ENCODE results near the gene ARSI. TPM values are rescaled to one million over a fixed set of nuclear protein-coding genes. Genes with fewer than 3 reads are reported as not detected.

The ARSI gene
- total RNA-seq, 2 experiments from 2014 or later, result not detected

GRCh38 chr5:150304481-150305081 lies 1.9 kb upstream of the ARSI start:
- Histone ChIP-seq H4K20me1 (ENCODE audit: insufficient read depth, low read length) (no peaks in the 10 kb centered on the region), H3K36me3 (ENCODE audit: insufficient read depth, low read length) (no peaks in the 10 kb centered on the region), H2AFZ (ENCODE audit: low read length) (no peak overlapping the region), H3K4me2 (ENCODE audit: low read length) (no peak overlapping the region), H3K27ac (ENCODE audit: low read depth, low read length, poor library complexity, severe bottlenecking) (no peak overlapping the region), H3K4me3 (ENCODE audit: low read depth, low read length, poor library complexity, severe bottlenecking) (no peak overlapping the region), H3K9me2 (ENCODE audit: insufficient read depth, low read length) (no peaks in the 10 kb centered on the region), H3K9me3 (ENCODE audit: low read length) (no peaks in the 10 kb centered on the region), H3K4me1 (ENCODE audit: insufficient read depth, low read length, poor library complexity, severe bottlenecking) (no peaks in the 10 kb centered on the region), H3K79me2 (ENCODE audit: insufficient read depth, low read depth, low read length) (no peaks in the 10 kb centered on the region)
- POLR2A ChIA-PET, result no interaction called here
- TF ChIP-seq EZH2phosphoT487 (IDR thresholded peaks at IDR 0.05; ENCODE audit: borderline replicate concordance, low read depth, low read length) (no peak), CTCF (conservative IDR thresholded peaks at IDR 0.05; ENCODE audit: low read length) (no peak)
- no TSS peak for BruUV-seq (replicated peaks)
- CTCF ChIA-PET (ENCODE audit: unreplicated experiment), result interaction anchor here (0.6 kb wide), 1 partner anchor 70 kb away, joined by 3 read pairs; no protein-coding TSS in a partner anchor
- DNase-seq (ENCODE audit: low spot score), result no peak
- intact Hi-C loops (cut with micrococcal nuclease; ENCODE audit: unreplicated experiment), result no loop called here

- BruUV-seq (replicated peaks), result no TSS peak
- no peak overlapping the region for H3K4me2 ChIP-seq (ENCODE audit: low read length)
- no peak overlapping the region for H3K4me3 ChIP-seq (ENCODE audit: low read depth, low read length, poor library complexity, severe bottlenecking)
- ChIA-PET POLR2A (no interaction called here), CTCF (ENCODE audit: unreplicated experiment) (interaction anchor here (0.6 kb wide), 1 partner anchor 69 kb away, joined by 3 read pairs; no protein-coding TSS in a partner anchor)
- no peak for DNase-seq (ENCODE audit: low spot score)
- no peaks in the 10 kb centered on the region for H3K9me3 ChIP-seq (ENCODE audit: low read length)
- no peaks in the 10 kb centered on the region for H4K20me1 ChIP-seq (ENCODE audit: insufficient read depth, low read length)
- no peaks in the 10 kb centered on the region for H3K9me2 ChIP-seq (ENCODE audit: insufficient read depth, low read length)
- no peaks in the 10 kb centered on the region for H3K36me3 ChIP-seq (ENCODE audit: insufficient read depth, low read length)
- TF ChIP-seq CTCF (conservative IDR thresholded peaks at IDR 0.05; ENCODE audit: low read length) (no peak), EZH2phosphoT487 (IDR thresholded peaks at IDR 0.05; ENCODE audit: borderline replicate concordance, low read depth, low read length) (no peak)
- intact Hi-C loops (cut with micrococcal nuclease; ENCODE audit: unreplicated experiment), result no loop called here
- H2AFZ ChIP-seq (ENCODE audit: low read length), result no peak overlapping the region
- H3K79me2 ChIP-seq (ENCODE audit: insufficient read depth, low read depth, low read length), result no peaks in the 10 kb centered on the region
- H3K27ac ChIP-seq (ENCODE audit: low read depth, low read length, poor library complexity, severe bottlenecking), result no peak overlapping the region
- no peaks in the 10 kb centered on the region for H3K4me1 ChIP-seq (ENCODE audit: insufficient read depth, low read length, poor library complexity, severe bottlenecking)
Observed at GRCh38 chr5:150303660-150304386, 1.1 kb upstream of the ARSI start.

- POLR2A ChIA-PET, result no interaction called here
- no peak overlapping the region for H3K27ac ChIP-seq (ENCODE audit: low read depth, low read length, poor library complexity, severe bottlenecking)
- no peak overlapping the region for H2AFZ ChIP-seq (ENCODE audit: low read length)
- H3K9me3 ChIP-seq (ENCODE audit: low read length), result no peaks in the 10 kb centered on the region
- BruUV-seq (replicated peaks), result no TSS peak
- H3K9me2 ChIP-seq (ENCODE audit: insufficient read depth, low read length), result no peaks in the 10 kb centered on the region
- no peaks in the 10 kb centered on the region for H3K36me3 ChIP-seq (ENCODE audit: insufficient read depth, low read length)
- CTCF ChIA-PET (ENCODE audit: unreplicated experiment), result no interaction called here
- no peak for TF ChIP-seq EZH2phosphoT487 (IDR thresholded peaks at IDR 0.05; ENCODE audit: borderline replicate concordance, low read depth, low read length)
- no peak for TF ChIP-seq CTCF (conservative IDR thresholded peaks at IDR 0.05; ENCODE audit: low read length)
- intact Hi-C loops (cut with micrococcal nuclease; ENCODE audit: unreplicated experiment), result no loop called here
- no peak overlapping the region for H3K4me3 ChIP-seq (ENCODE audit: low read depth, low read length, poor library complexity, severe bottlenecking)
- no peak for DNase-seq (ENCODE audit: low spot score)
- H3K4me1 ChIP-seq (ENCODE audit: insufficient read depth, low read length, poor library complexity, severe bottlenecking), result no peaks in the 10 kb centered on the region
- H4K20me1 ChIP-seq (ENCODE audit: insufficient read depth, low read length), result no peaks in the 10 kb centered on the region
- no peaks in the 10 kb centered on the region for H3K79me2 ChIP-seq (ENCODE audit: insufficient read depth, low read depth, low read length)
- no peak overlapping the region for H3K4me2 ChIP-seq (ENCODE audit: low read length)
Observed at GRCh38 chr5:150303070-150303615, 438 bp upstream of the ARSI start.

Measured in OCI-LY7 (cell line).